ENCODE results near the gene PCDHGA11. TPM values are rescaled to one million over a fixed set of nuclear protein-coding genes. Genes with fewer than 3 reads are reported as not detected.

PCDHGA11 gene
- total and polyA plus RNA-seq, 2 of the 4 experiments (the other 2 are of a cell fraction) = 5.4 to 6.9 TPM

DNA sequence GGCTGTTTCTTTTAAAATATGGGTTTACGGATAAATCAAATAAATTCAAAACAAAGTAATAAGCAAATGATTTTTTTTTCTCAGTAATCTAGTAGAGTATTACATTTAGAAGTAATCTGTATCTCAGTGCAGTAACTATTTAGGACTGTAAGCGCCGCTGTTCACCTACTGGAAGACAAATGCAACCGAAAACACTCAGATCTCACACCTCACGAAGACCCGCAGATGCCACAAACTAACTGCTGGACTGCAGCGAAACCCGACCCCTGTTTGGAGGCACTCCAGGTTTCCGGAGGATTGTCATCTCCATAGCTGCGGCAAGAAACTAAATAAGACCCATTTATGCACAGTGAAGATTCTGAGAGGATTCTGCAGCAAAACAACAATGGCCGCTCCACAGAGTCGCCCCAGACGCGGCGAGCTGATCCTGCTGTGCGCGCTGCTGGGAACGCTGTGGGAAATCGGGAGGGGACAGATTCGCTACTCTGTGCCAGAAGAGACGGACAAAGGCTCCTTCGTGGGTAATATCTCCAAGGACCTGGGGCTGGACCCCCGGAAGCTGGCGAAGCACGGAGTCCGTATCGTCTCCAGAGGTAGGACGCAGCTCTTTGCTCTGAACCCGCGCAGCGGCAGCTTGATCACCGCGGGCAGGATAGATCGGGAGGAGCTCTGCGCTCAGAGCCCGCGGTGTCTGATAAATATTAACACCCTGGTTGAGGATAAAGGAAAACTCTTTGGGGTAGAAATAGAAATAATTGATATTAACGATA is 28.2 kb upstream of the PCDHGA11 start, which contains the start of gene PCDHGA8:
TSS of gene PCDHGA8 (plus strand) at position 205 of the 770 bp plus-strand sequence. CDS start at position 386, 181 bp downstream.
- no peak for ATAC-seq (ENCODE audit: low read depth)
- peaks cover 7% of the 10 kb centered on the region in 2 experiments; a peak in 3 of 4 replicates for H3K79me1 ChIP-seq (ENCODE audit: low read depth in 1 of 2, low read length in 2 of 2)
- in situ Hi-C loops (cut with MboI; ENCODE audit: low sequenced_read_pairs) = no loop called here
- no peak within 1 kb of the TSS for H2BK120ac ChIP-seq (ENCODE audit: low read depth, low read length)
- no peak within 1 kb of the TSS for H3K18ac ChIP-seq (ENCODE audit: low read depth, low read length)
- no peak within 1 kb of the TSS for H3K14ac ChIP-seq (replicated peaks; ENCODE audit: low read depth, low read length)
- no peak within 1 kb of the TSS for H2BK15ac ChIP-seq (ENCODE audit: low read depth, low read length)
- BruUV-seq (replicated peaks) = no TSS peak
- H3K27me3 ChIP-seq (ENCODE audit: control insufficient read depth, insufficient read depth, low read length) = no peaks in the 10 kb centered on the region
- H4K8ac ChIP-seq (ENCODE audit: low read depth in 2 of 2, low read length in 2 of 2) = no peak within 1 kb of the TSS
- ChIA-PET POLR2A (ENCODE audit: unreplicated experiment) (no interaction called here), CTCF (no interaction called here)
- H2AFZ ChIP-seq (replicated peaks; ENCODE audit: low read length, poor library complexity) = peak within 1 kb of the TSS; percentile 67
- H2AK5ac ChIP-seq (ENCODE audit: low read depth, low read length) = no peak within 1 kb of the TSS
- no peak within 1 kb of the TSS for H2BK5ac ChIP-seq (ENCODE audit: low read depth, low read length, poor library complexity, severe bottlenecking)
- no peak within 1 kb of the TSS; the same call in 1 of the 2 replicates for H3K4me2 ChIP-seq (ENCODE audit: low read depth, low read length)
- H4K91ac ChIP-seq (ENCODE audit: insufficient read depth, low read depth, low read length) = no peak within 1 kb of the TSS
- peaks cover 51% of the 10 kb centered on the region for H3K9me3 ChIP-seq (ENCODE audit: control insufficient read depth, insufficient read depth, low read length)
- peaks cover 1% of the 10 kb centered on the region; the same call in 1 of the 2 replicates for H3K4me1 ChIP-seq (ENCODE audit: control insufficient read depth, insufficient read depth, low read length)
- intact Hi-C loops (cut with micrococcal nuclease) = no loop called here
- DNase-seq = peak; percentile 49
- H2AK9ac ChIP-seq (replicated peaks; ENCODE audit: low read depth, low read length, poor library complexity) = peak within 1 kb of the TSS; percentile 28
- H2BK20ac ChIP-seq (ENCODE audit: low read depth, low read length) = no peak within 1 kb of the TSS
- H4K20me1 ChIP-seq (ENCODE audit: insufficient read depth, low read length) = no peaks in the 10 kb centered on the region
- no peak within 1 kb of the TSS; the same call in 1 of the 2 replicates for H3K4me3 ChIP-seq (ENCODE audit: insufficient read depth, low read depth, low read length)
- H3K4ac ChIP-seq (ENCODE audit: low read depth, low read length) = no peak within 1 kb of the TSS
- H3K36me3 ChIP-seq (ENCODE audit: control insufficient read depth, insufficient read depth, low read length) = peaks cover 24% of the 10 kb centered on the region
- TF ChIP-seq RFX5 (IDR thresholded peaks at IDR 0.05; ENCODE audit: low read depth, low read length) (no peak), FOS (IDR thresholded peaks at IDR 0.05; ENCODE audit: low read depth, low read length) (no peak), MAFK (IDR thresholded peaks at IDR 0.05; ENCODE audit: low read depth, low read length) (no peak), RAD21 (IDR thresholded peaks at IDR 0.05; ENCODE audit: low read length) (peak; percentile 30; the same call in 1 of the 2 replicates), CEBPB (IDR thresholded peaks at IDR 0.05; ENCODE audit: low read depth, low read length) (no peak)
- TF ChIP-seq, protein P1, sequence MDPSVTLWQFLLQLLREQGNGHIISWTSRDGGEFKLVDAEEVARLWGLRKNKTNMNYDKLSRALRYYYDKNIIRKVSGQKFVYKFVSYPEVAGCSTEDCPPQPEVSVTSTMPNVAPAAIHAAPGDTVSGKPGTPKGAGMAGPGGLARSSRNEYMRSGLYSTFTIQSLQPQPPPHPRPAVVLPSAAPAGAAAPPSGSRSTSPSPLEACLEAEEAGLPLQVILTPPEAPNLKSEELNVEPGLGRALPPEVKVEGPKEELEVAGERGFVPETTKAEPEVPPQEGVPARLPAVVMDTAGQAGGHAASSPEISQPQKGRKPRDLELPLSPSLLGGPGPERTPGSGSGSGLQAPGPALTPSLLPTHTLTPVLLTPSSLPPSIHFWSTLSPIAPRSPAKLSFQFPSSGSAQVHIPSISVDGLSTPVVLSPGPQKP (IDR thresholded peaks at IDR 0.05; ENCODE audit: borderline replicate concordance, low read depth, low read length) = no peak
- TF ChIP-seq, protein P2, sequence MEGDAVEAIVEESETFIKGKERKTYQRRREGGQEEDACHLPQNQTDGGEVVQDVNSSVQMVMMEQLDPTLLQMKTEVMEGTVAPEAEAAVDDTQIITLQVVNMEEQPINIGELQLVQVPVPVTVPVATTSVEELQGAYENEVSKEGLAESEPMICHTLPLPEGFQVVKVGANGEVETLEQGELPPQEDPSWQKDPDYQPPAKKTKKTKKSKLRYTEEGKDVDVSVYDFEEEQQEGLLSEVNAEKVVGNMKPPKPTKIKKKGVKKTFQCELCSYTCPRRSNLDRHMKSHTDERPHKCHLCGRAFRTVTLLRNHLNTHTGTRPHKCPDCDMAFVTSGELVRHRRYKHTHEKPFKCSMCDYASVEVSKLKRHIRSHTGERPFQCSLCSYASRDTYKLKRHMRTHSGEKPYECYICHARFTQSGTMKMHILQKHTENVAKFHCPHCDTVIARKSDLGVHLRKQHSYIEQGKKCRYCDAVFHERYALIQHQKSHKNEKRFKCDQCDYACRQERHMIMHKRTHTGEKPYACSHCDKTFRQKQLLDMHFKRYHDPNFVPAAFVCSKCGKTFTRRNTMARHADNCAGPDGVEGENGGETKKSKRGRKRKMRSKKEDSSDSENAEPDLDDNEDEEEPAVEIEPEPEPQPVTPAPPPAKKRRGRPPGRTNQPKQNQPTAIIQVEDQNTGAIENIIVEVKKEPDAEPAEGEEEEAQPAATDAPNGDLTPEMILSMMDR (conservative IDR thresholded peaks at IDR 0.05; ENCODE audit: low read depth, low read length) = peak; percentile 40
- no peak within 1 kb of the TSS for H3K56ac ChIP-seq (ENCODE audit: extremely low read depth, insufficient read depth, low read length)
- dilution Hi-C loops (cut with HindIII; ENCODE audit: low sequenced_read_pairs, unreplicated experiment) = no loop called here
- no peak within 1 kb of the TSS for H3K9ac ChIP-seq (ENCODE audit: low read depth, low read length)
- no peak within 1 kb of the TSS for H3K27ac ChIP-seq (ENCODE audit: insufficient read depth, low read length)
- no peak within 1 kb of the TSS for H4K5ac ChIP-seq (ENCODE audit: low read depth, low read length)
- no peak within 1 kb of the TSS for H3K23ac ChIP-seq (ENCODE audit: low read depth, low read length)
- 33% methylated on average over 9 of the region's 38 CpGs; no CpG with 5 or more reads in 1 of the 2 experiments for WGBS, 2 experiments (ENCODE audit: extremely low coverage in 2 of 2, insufficient read length in 1 of 2)
- H3K9me1 ChIP-seq (ENCODE audit: insufficient read depth, low read length) = no peaks in the 10 kb centered on the region
